Cerebellar cortex (tissue), 1 donor: Measurements from ENCODE around the gene FABP6.
A peak's percentile ranks its signal among the peaks of the same experiment; 100 is the strongest.
"Not testable (repeated sequence)": the region's sequence is repeated elsewhere in the genome, so short reads cannot be mapped to it uniquely, and the experiment has no call there.

ENCODE experiments used
- DNase-seq: peaks from one replicate; pipeline ENCODE4 v3.0.0-alpha.2; 2015; ENCODE audit warnings: low spot score

The FABP6 gene

GRCh38 chr5:160221082-160221481 lies 8.2 kb upstream of the FABP6 start:
- DNase-seq, result no peak

- no peak for DNase-seq
These were observed 2.3 kb upstream of the FABP6 start for GRCh38 chr5:160227012-160227411.

- no peak for DNase-seq
These were observed 1.6 kb downstream of the FABP6 start for GRCh38 chr5:160230686-160231527.

GRCh38 chr5:160231783-160232342 lies 2.6 kb downstream of the FABP6 start:
- no peak for DNase-seq

- DNase-seq, result no peak
These were observed 3.9 kb downstream of the FABP6 start for GRCh38 chr5:160233215-160233614.

GRCh38 chr5:160235731-160236130 lies 6.4 kb downstream of the FABP6 start:
- DNase-seq, result no peak

GRCh38 chr5:160237571-160238093 lies 8.3 kb downstream of the FABP6 start:
- DNase-seq, result no peak

GRCh38 chr5:160240350-160240749 lies 11.0 kb downstream of the FABP6 start:
- no peak for DNase-seq

- no peak for DNase-seq
These were observed 12.8 kb downstream of the FABP6 start for GRCh38 chr5:160242145-160242544.

GRCh38 chr5:160245506-160246086 lies 16.3 kb downstream of the FABP6 start:
- peak; percentile 73 for DNase-seq

- not testable (repeated sequence) for DNase-seq
These were observed 20.3 kb downstream of the FABP6 start for GRCh38 chr5:160249570-160249969.

- DNase-seq, result no peak
These were observed 20.9 kb downstream of the FABP6 start for GRCh38 chr5:160250226-160250625.

- no peak for DNase-seq
These were observed 21.5 kb downstream of the FABP6 start for GRCh38 chr5:160250826-160251225.

- no peak for DNase-seq
These were observed 22.3 kb downstream of the FABP6 start for GRCh38 chr5:160251406-160252155.

GRCh38 chr5:160252916-160253315 lies 23.6 kb downstream of the FABP6 start:
- DNase-seq, result no peak

- DNase-seq, result no peak
These were observed 24.1 kb downstream of the FABP6 start for GRCh38 chr5:160253441-160253840.

- DNase-seq, result no peak
These were observed 25.4 kb downstream of the FABP6 start for GRCh38 chr5:160254706-160255105.

GRCh38 chr5:160259341-160259740 lies 30.0 kb downstream of the FABP6 start:
- no peak for DNase-seq

- no peak for DNase-seq
These were observed 30.9 kb downstream of the FABP6 start for GRCh38 chr5:160260006-160260775.

GRCh38 chr5:160260881-160261815 lies 31.8 kb downstream of the FABP6 start:
- no peak for DNase-seq
